Stimulated activated effector memory CD8-positive, alpha-beta T cell treated with anti-CD3 and anti-CD28 coated beads, Interleukin-12 subunit alpha, Interleukin-12 subunit beta, amount 100 ng/mL, for 72 hours (primary cell): ENCODE results near the gene ZFAND3.
A peak's percentile ranks its signal among the peaks of the same experiment; 100 is the strongest.

Source experiments
- ATAC-seq: fragments of 150-1000 bp; cut with Tn5 transposase; 2 replicates; pipeline ENCODE4 v1.10.0; 2021
- DNase-seq, 2 donors: peaks; one replicate each; pipeline ENCODE4 v3.0.0; 2021 to 2022; ENCODE audit warnings: low spot score in 2 of 2
- H3K27ac Mint-ChIP-seq: one replicate; pipeline ENCODE4 v1.8.0; 2022; ENCODE audit warnings: mild to moderate bottlenecking, mixed read lengths
- H3K36me3 Mint-ChIP-seq: one replicate; pipeline ENCODE4 v1.8.0; 2022; ENCODE audit warnings: mild to moderate bottlenecking, mixed read lengths
- H3K4me1 Mint-ChIP-seq: one replicate; pipeline ENCODE4 v1.8.0; 2022; ENCODE audit warnings: mixed read lengths
- H3K4me3 Mint-ChIP-seq: one replicate; pipeline ENCODE4 v1.8.0; 2022; ENCODE audit warnings: mild to moderate bottlenecking, mixed read lengths
- H3K9me3 Mint-ChIP-seq: one replicate; pipeline ENCODE4 v1.8.0; 2022; ENCODE audit warnings: mixed read lengths

The ZFAND3 gene

DNA sequence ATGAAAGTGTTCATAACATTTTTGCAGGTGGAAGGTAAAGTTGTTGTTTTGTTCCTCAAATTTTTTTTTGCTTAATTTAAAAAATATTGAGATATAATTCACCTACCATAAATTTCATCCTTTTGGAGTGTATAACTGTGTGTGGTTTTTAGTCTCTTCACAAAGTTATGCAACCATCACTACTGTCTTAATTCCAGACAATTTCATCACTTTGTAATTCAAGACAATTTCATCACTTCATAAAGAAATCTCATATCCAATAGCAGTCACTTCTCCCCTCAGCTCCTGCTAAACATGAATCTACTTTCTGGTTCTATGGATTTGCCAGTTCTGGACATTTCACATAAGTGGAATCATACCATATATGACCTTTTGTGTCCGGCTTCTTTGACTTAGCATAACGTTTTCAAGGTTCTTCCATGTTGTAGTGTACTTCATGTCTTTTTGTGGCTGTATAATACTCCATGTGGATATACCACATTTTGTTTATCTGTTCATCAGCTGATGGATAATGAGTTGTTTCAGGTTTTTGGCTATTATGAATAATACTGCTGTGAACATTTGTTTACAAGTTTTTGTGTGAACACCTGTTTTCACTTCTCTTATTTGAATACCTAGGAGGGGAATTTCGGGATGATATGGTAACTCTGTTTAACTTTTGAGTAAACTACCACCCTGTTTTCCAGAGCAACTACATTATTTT, 18.8 kb downstream of the ZFAND3 start:
- no peak overlapping the region for H3K4me3 Mint-ChIP-seq
- H3K36me3 Mint-ChIP-seq: peaks cover 41% of the 10 kb centered on the region
- peaks cover 46% of the 10 kb centered on the region for H3K4me1 Mint-ChIP-seq
- peaks cover 3% of the 10 kb centered on the region for H3K9me3 Mint-ChIP-seq
- no peak for ATAC-seq
- no peak for DNase-seq
- no peak overlapping the region for H3K27ac Mint-ChIP-seq

DNA sequence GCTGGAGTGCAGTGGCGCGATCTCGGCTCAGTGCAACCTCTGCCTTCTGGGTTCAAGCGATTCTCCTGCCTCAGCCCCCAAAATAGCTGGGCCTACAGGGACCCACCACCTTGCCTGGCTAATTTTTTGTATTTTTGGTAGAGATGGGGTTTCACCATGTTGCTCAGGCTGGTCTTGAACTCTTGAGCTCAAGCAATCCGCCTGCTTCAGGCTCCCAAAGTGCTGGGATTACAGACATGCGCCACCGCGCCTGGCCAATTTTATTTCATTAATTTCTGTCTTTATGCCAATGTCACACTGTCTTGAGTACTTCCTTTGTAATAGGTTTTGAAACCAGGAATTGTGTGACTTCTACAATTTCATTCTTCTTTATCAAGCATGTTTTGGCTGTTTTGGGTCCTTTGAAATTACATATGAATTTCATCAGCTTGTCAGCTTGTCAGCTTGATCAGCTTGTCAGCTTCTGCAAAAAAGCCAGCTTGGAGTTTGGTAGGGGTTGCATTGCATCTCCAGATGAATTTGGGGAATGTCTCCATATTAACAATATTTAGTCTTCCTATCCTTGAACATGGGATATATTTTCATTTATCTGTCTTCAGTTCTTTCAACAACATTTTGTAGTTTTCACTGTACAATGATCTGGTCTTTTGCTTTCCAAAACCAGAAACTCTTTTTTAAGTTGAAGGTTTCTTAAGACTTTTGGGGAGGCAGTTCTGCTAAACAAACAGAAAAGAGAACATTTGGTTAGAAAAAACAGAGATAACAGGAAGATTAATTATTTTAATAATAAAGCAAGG, 20.8 kb downstream of the ZFAND3 start:
- Mint-ChIP-seq H3K36me3 (peaks cover 34% of the 10 kb centered on the region), H3K4me1 (peaks cover 61% of the 10 kb centered on the region), H3K27ac (peak overlapping the region; percentile 39), H3K9me3 (no peaks in the 10 kb centered on the region), H3K4me3 (no peak overlapping the region)
- DNase-seq (no peak), ATAC-seq (no peak)

DNA sequence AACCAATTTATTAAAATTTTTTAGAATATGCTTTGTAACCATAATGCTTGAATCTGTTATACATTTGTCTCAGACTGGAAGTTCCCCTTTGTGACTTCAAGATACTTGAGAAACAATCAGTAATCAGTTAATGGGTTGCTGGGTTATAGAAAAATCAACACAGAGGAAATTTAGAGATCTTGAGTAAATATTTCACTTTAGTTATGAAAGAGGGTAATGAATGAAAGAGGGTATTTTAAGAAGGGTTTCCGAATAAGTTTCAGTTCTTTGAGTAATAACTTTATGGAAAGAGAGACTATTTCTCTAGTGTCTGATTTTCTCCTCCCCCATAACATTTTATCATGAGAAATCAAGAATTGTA, 21.4 kb downstream of the ZFAND3 start:
- Mint-ChIP-seq H3K4me1 (peaks cover 61% of the 10 kb centered on the region), H3K9me3 (no peaks in the 10 kb centered on the region), H3K36me3 (peaks cover 34% of the 10 kb centered on the region), H3K4me3 (no peak overlapping the region), H3K27ac (peak overlapping the region; percentile 39)
- ATAC-seq (no peak), DNase-seq (no peak)

DNA sequence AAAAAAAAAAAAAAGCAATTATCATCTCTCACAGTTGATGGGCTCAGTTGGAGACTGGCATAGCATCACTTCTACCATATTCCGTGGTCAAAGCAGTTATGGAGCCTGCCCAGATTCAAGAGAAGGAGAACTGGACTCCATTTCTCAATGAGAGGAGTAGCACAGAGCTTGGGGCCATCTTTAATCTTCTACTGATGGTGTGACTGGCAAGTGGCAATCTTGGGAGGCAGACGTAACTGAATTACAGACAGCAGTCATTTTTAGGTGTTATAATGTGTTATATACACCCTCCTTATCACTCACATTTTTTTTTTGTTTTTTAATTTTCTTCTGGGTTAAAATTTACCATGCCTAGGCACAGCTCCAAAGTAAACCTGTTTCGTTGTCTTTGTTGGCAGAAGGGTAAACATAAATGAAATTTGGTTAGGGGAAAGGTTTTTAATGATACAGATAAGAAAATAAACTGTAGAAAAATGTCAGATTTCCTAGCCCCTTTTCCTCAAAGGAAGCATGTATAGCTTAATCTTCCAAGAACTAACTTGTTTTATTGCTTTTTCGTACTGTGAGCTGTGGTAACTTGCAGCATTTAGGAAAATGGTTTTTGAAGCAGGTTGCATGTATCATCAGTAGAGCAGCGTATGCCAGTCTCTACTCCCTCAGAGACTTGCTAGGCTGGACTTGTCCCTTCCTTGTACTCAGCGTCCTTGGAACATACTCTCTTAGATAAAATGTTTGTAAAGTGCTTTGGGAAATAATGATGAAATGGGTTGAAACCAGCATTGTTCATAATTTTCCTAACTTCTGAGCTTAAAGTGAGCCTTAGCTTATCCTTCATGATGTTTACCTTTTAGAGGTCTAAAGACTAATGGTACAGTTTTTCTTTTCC, 25.7 kb downstream of the ZFAND3 start:
- no peak overlapping the region for H3K27ac Mint-ChIP-seq
- H3K36me3 Mint-ChIP-seq: peaks cover 8% of the 10 kb centered on the region
- H3K4me3 Mint-ChIP-seq: no peak overlapping the region
- H3K9me3 Mint-ChIP-seq: no peaks in the 10 kb centered on the region
- DNase-seq (no peak), ATAC-seq (no peak)
- peaks cover 62% of the 10 kb centered on the region for H3K4me1 Mint-ChIP-seq

DNA sequence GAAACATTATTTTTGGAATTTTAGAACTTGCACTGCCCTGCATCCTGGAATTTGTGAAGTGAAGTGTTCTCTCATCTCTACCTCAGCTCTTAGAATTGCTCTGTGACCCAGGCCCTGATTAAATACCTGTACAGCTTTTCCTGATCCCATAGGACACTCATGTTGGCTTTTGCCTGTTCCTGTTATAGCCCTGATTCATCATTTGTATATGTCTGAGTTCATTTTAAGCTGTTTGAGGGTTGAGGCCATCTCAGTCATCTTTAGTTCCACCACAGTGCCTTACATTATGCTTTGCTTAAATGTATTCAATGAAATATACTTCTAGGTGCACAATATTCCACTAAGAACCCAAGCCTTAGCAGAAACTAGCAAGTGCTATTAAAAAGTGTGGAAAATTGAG, 26.4 kb downstream of the ZFAND3 start:
- ATAC-seq (no peak), DNase-seq (no peak)
- H3K4me1 Mint-ChIP-seq: peaks cover 61% of the 10 kb centered on the region
- peaks cover 7% of the 10 kb centered on the region for H3K36me3 Mint-ChIP-seq
- no peaks in the 10 kb centered on the region for H3K9me3 Mint-ChIP-seq
- no peak overlapping the region for H3K27ac Mint-ChIP-seq
- H3K4me3 Mint-ChIP-seq: no peak overlapping the region

DNA sequence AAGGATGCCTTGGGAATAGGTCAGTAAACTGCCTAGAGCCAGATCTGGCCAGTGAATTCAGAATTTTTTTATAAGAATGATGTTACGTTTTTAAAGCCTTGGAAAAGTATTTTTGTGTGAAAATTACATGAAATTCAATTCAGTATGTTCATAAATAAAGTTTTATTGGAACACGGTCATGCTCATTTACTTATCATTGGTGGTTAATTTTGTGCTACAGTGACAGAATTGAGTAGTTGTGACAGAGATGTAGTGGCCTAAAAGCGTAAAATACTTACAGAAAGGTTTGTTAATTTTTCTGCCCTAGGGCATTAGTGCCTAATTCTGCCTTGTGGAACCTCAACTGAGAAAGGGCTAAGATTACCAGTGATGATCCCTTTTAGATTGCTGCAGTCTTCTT, 28.2 kb downstream of the ZFAND3 start:
- Mint-ChIP-seq H3K4me1 (peaks cover 63% of the 10 kb centered on the region), H3K9me3 (no peaks in the 10 kb centered on the region), H3K36me3 (peaks cover 3% of the 10 kb centered on the region), H3K27ac (no peak overlapping the region), H3K4me3 (no peak overlapping the region)
- DNase-seq (no peak), ATAC-seq (no peak)

DNA sequence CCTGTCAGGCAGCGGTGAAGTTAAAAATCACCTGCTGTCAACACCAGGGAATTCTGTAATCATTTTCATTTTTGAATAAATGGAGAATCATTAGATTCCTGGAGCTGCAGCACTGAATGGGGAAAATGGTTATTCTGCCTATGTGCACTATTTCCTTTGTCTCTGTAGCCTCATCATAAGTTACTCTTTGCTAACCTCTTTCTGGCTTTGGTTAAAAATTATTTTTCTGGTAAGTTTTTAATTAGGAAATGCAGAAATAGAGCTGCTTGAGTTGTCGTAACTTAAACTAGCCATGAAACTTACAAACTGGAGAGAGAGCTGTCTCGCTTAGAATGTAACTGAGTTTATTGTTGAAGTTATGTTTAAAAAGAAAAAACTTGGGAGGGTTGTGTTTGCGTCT, 28.8 kb downstream of the ZFAND3 start:
- H3K9me3 Mint-ChIP-seq: no peaks in the 10 kb centered on the region
- H3K4me3 Mint-ChIP-seq: no peak overlapping the region
- no peak for ATAC-seq
- no peak for DNase-seq
- H3K36me3 Mint-ChIP-seq: peaks cover 5% of the 10 kb centered on the region
- peaks cover 67% of the 10 kb centered on the region for H3K4me1 Mint-ChIP-seq
- H3K27ac Mint-ChIP-seq: no peak overlapping the region

DNA sequence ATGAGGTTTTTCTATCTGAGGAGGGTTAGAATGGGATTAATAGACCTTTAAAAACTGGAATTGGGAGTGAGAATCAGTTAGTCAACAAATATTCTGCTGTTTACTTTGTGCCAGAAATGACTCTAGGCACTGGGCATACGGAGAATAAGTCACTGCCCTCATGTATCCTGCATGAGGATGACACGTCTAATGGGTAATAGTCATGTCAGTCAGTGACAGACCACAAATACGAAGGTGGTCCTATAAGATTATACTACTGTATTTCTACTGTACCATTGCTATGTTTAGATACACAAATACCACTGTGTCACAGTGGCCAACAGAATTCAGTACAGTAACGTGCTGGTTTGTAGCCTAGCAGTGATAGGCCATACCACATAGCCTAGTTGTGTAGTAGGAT, 30.7 kb downstream of the ZFAND3 start:
- Mint-ChIP-seq H3K27ac (no peak overlapping the region), H3K9me3 (no peaks in the 10 kb centered on the region), H3K36me3 (peaks cover 5% of the 10 kb centered on the region), H3K4me1 (peaks cover 52% of the 10 kb centered on the region), H3K4me3 (no peak overlapping the region)
- DNase-seq: no peak
- peak; percentile 89 for ATAC-seq

DNA sequence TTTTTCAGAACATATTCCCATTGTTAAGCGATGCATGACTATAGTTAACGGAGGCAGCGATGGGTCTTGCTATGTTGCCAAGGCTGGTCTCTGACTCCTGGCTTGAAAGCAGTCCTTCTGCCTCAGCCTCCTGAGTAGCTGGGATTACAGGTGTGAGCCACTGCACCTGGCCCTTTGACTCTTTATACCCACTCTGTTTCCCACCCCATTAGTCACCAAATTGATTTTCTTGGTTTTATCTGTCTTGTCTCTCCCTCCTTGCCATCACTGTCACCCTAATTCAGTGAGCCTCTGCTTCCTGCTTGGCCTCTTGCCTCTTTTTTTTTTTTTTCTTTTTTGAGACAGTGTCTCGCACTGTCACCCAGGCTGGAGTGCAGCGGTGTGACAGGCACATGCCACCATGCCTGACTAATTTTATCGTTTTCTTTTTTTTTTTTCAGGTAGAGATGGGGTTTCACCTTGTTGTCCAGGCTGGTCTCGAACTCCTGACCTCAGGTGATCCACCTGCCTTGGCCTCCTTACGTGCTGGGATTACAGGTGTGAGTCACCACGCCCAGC, 31.3 kb downstream of the ZFAND3 start:
- Mint-ChIP-seq H3K4me1 (peaks cover 53% of the 10 kb centered on the region), H3K27ac (peak overlapping the region; percentile 87)
- ATAC-seq: peak; percentile 64

DNA sequence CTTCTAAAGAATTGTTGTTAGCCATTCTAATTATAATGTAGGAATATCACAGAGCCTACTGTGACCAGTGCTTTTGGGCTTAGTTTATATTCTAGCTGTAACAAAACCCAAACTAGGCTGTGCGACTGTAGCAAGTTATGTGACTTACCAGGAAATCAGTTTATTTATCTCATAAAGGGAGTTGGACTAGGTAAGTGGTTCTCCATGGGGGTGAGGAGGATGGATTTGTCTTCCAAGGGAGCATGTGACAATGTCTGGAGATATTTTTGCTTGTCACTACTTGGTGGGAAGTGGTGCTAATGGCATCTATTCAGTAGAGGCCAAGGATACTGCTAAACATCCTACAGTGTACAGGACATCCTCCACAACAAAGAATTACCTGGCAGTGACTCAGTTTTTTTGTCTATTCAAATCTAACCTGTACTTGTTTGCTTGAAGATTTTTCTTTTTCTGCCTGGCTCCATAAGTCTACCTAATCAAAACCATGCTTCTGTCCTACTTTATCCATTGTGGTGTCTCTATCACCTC, 32.5 kb downstream of the ZFAND3 start:
- Mint-ChIP-seq H3K4me1 (peaks cover 58% of the 10 kb centered on the region), H3K27ac (no peak overlapping the region), H3K9me3 (no peaks in the 10 kb centered on the region), H3K4me3 (no peak overlapping the region), H3K36me3 (peaks cover 5% of the 10 kb centered on the region)
- ATAC-seq (no peak), DNase-seq (no peak)

More for the DNA sequence above, 31.3 kb downstream of the ZFAND3 start:
- H3K36me3 Mint-ChIP-seq: peaks cover 5% of the 10 kb centered on the region
- H3K4me3 Mint-ChIP-seq: no peak overlapping the region
- H3K9me3 Mint-ChIP-seq: no peaks in the 10 kb centered on the region
- no peak for DNase-seq

DNA sequence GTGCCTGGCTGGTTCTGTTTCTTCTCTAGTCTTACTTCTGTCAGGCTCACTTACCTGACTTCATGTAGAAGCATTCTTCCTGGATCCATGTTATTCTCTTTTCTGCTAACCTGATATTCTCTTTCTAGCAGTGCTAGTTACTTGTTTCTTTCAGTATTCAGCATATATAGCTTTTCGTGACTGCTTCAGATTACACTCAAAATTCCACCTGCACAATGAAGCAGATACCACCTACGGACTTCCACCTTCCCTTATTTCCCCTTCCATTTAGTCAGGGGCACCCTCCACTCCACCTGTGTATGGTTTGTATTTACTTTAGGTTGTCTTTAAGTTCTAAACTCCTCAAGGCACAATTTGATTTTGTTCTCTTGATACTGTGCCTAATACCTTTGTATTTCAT, 36.8 kb downstream of the ZFAND3 start:
- no peak overlapping the region for H3K4me3 Mint-ChIP-seq
- ATAC-seq (no peak), DNase-seq (no peak)
- H3K36me3 Mint-ChIP-seq: peaks cover 5% of the 10 kb centered on the region
- H3K9me3 Mint-ChIP-seq: no peaks in the 10 kb centered on the region
- peaks cover 60% of the 10 kb centered on the region for H3K4me1 Mint-ChIP-seq
- H3K27ac Mint-ChIP-seq: no peak overlapping the region

DNA sequence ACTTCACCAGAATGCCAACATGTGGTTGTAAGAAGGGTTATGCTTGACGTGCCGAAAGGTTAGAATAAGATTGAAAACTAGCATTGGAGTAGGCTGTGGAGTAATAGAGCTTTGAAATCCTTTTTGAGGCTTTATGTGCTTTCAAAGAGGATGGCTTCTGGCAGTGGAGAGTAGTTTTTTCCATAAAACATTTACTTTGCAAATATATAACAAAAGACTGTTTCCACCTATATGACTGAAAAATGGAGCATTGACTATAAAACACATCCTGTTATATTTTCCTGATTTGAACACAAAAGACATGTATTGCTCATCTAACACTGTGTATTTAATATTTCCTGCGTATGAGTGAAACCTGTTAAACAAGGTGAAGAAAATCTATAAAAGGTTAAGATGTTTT, 38.8 kb downstream of the ZFAND3 start:
- DNase-seq: no peak
- Mint-ChIP-seq H3K4me1 (peaks cover 44% of the 10 kb centered on the region), H3K9me3 (no peaks in the 10 kb centered on the region), H3K36me3 (no peaks in the 10 kb centered on the region), H3K4me3 (peak overlapping the region; percentile 9), H3K27ac (peak overlapping the region; percentile 37)
- ATAC-seq: peak; percentile 84

DNA sequence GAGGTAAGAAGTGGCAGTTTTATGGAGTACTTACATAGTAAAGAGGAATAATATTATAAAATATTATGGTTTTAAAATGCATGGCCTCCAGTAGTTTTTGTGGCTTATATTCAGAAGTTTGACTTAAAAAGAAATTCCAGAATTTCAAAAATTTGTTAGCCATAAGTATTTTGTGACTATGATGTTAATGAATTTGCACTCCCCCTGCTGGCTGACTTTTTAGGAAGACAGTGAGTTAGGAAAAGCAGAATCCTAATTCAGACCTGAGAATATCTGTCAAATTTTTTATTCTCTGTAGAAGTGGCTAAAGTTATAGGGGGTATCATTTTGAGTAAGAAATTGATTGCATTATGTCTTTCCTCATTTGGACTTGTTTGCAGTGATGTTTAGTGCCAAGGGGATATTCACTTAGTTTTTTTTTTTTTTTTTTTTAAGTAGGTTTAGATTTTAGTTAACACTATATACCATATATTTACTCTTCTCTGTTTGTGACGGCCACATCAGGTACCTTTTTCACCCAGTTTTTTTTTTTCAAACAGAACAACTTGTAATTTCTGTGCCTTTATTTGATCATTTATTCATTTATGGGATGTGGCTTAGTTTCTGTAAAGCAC, 40.8 kb downstream of the ZFAND3 start:
- Mint-ChIP-seq H3K4me1 (peaks cover 44% of the 10 kb centered on the region), H3K9me3 (no peaks in the 10 kb centered on the region), H3K4me3 (no peak overlapping the region), H3K36me3 (no peaks in the 10 kb centered on the region), H3K27ac (no peak overlapping the region)
- no peak for DNase-seq
- no peak for ATAC-seq

DNA sequence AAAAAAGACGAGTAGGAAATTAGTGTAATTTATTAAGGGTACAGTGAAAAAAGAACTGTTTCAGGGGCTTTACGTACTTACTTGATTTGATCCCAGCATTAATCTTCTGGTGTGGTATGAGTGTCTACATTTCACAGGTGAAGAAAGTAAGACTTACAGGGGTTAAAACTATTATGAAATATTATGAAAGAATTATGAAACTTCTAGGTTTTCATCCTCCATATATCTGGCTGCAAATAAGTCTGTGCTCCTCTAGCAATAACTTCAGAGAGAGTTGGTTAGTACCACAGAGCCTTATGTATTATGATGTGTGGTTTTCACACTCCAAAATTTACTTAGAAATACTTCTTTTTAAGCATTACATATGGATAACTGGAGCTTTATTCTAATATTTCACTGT, 41.9 kb downstream of the ZFAND3 start:
- peaks cover 44% of the 10 kb centered on the region for H3K4me1 Mint-ChIP-seq
- no peak for ATAC-seq
- H3K4me3 Mint-ChIP-seq: no peak overlapping the region

DNA sequence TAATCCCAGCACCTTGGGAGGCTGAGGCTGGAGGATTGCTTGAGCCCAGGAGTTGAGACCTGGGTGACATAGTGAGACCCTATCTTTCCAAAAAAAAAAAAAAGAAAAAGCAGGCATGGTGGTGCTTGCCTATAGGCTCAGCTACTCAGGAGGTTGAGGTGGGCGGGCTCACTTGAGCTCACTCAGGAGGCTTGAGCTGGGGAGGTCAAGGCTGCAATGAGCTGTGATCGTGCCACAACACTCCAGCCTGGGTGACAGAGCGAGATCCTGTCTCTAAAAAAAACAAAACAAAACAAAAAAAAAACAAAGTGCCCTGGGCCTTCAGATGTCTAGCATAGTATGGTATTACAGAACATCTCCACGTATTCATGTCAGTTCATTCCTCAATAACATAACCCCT, 42.9 kb downstream of the ZFAND3 start:
- no peak for DNase-seq

More for the DNA sequence above, 41.9 kb downstream of the ZFAND3 start:
- no peak overlapping the region for H3K27ac Mint-ChIP-seq
- H3K9me3 Mint-ChIP-seq: no peaks in the 10 kb centered on the region
- H3K36me3 Mint-ChIP-seq: no peaks in the 10 kb centered on the region
- no peak for DNase-seq

More for the DNA sequence above, 42.9 kb downstream of the ZFAND3 start:
- Mint-ChIP-seq H3K4me3 (no peak overlapping the region), H3K9me3 (no peaks in the 10 kb centered on the region), H3K36me3 (no peaks in the 10 kb centered on the region), H3K4me1 (peaks cover 50% of the 10 kb centered on the region), H3K27ac (no peak overlapping the region)
- ATAC-seq: no peak
